GM23248 (cell line): ENCODE data around the gene DUSP9.

Source experiments
- EZH2 ChIP-seq: fragments of 200-600 bp; sonication (generic); IDR thresholded peaks from 2 replicates; pipeline ENCODE4 v1.6.1; 2018; ENCODE audit warnings: antibody characterized with exemption, mild to moderate bottlenecking; ENCODE audit not compliant: insufficient read depth, poor library complexity, severe bottlenecking
- EZH2phosphoT487 ChIP-seq: fragments of 200-600 bp; sonication (generic); IDR thresholded peaks from 2 replicates; pipeline ENCODE4 v1.6.1; 2018; ENCODE audit warnings: antibody characterized with exemption, moderate library complexity, mild to moderate bottlenecking, low read depth; ENCODE audit not compliant: insufficient read depth

DNA sequence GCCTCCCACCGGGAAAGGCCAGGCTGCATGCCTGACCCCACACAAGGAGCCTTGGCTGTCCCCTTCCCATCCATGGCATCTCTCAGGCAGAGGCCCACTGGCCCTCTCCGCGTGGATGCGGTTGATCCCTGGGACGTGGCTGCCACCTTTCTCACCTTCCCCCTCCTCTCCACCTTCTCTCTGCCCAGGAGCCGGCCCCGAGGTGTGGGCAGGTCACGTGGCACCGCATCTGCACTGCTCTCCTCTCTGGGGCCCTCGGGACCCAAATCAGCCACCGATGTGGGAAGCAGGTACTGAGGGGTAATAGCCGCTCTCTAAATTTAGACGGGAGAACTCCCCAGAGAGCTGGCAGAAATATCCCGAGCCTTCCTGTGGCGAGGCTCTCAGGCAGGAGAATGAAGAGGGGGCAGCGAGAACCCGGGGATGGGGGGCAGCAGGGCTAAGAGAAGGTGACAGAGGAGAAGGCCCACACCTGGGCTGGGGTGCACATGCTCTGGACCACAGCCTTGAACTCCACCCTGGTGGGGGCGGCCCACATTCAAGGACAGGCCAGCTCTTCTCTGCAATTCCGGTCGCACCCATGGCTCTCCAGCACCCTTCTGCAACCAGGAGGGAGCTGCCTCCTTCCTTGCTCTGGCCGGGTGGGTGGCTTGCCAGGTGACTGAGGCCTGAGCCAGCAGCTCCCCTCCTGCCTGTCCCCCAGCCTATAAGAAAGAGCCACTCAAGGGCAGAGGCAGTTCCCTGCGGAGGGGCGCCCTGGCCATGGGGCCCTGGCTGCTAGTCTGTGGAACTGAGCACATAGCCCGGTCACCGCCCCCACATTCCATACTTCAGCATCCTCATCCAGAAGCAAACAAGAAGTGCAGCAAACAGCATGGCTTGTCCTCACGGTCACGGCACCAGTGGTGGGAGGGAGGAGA lies 9.6 kb upstream of the DUSP9 start:
- no peak for TF ChIP-seq EZH2
- no peak for TF ChIP-seq EZH2phosphoT487
